Activated CD8-positive, alpha-beta T cell treated with anti-CD3 and anti-CD28 coated beads for 36 hours (primary cell): ENCODE results near the gene PGGHG. TPM values are rescaled to one million over a fixed set of nuclear protein-coding genes. Genes with fewer than 3 reads are reported as not detected.

ENCODE experiments used
- ATAC-seq: fragments of 200-7000 bp; cut with Tn5 transposase; one replicate; pipeline ENCODE4 v1.10.0; 2021; ENCODE audit warnings: mild to moderate bottlenecking, moderate library complexity
- CTCF ChIA-PET: fragments of 350-600 bp; sonication (Branson Sonifier 250); formaldehyde crosslinking; loops from one replicate; lab custom pipeline; 2021; ENCODE audit warnings: antibody characterized with exemption; lab: Charles Lee
- POLR2A ChIA-PET: fragments of 350-600 bp; sonication (Branson Sonifier 250); formaldehyde crosslinking; loops from one replicate; lab custom pipeline; 2021; ENCODE audit warnings: antibody characterized with exemption; lab: Charles Lee
- DNase-seq: peaks from one replicate; pipeline ENCODE4 v3.0.0-alpha.2; 2020
- H3K27ac Mint-ChIP-seq: one replicate; pipeline ENCODE4 v1.8.0; 2021; ENCODE audit warnings: mild to moderate bottlenecking, mixed read lengths
- H3K27me3 Mint-ChIP-seq: one replicate; pipeline ENCODE4 v1.8.0; 2021; ENCODE audit warnings: mixed read lengths
- H3K36me3 Mint-ChIP-seq: one replicate; pipeline ENCODE4 v1.8.0; 2021; ENCODE audit warnings: low read depth, mixed read lengths
- H3K4me1 Mint-ChIP-seq: one replicate; pipeline ENCODE4 v1.8.0; 2021; ENCODE audit warnings: low read depth, mixed read lengths
- H3K4me3 Mint-ChIP-seq: one replicate; pipeline ENCODE4 v1.8.0; 2021; ENCODE audit warnings: mild to moderate bottlenecking, moderate library complexity, mixed read lengths
- H3K9me3 Mint-ChIP-seq: one replicate; pipeline ENCODE4 v1.8.0; 2021; ENCODE audit warnings: mixed read lengths
- CTCF ChIP-seq: fragments of 200-600 bp; IDR thresholded peaks from one replicate; pipeline ENCODE4 v1.8.0; 2022; ENCODE audit warnings: antibody characterized with exemption, mild to moderate bottlenecking
- intact Hi-C: fragments of 100-400 bp; cut with micrococcal nuclease; formaldehyde crosslinking; loops from one replicate; pipeline ENCODE4 v1.10.0; 2022
- total RNA-seq, 2 experiments: library from RNA; stranded (reverse); gene quantifications; one replicate each; pipeline ENCODE4 v1.2.3, GENCODE V29; 2021

PGGHG gene
- total RNA-seq, 2 experiments from 2014 or later: 298 to 308 TPM

- no peak overlapping the region for H3K4me3 Mint-ChIP-seq
- intact Hi-C loops: no loop called here
- no peak overlapping the region for H3K27ac Mint-ChIP-seq
- H3K9me3 Mint-ChIP-seq: no peaks in the 10 kb centered on the region
- DNase-seq (no peak), ATAC-seq (no peak)
- ChIA-PET CTCF (interaction anchor here (1.6 kb wide), 1 partner anchor 22 kb away, joined by 5 read pairs; the partner anchor contains the start of gene NLRP6), POLR2A (interaction anchor here (0.6 to 2.7 kb wide), 4 partner anchors 9 to 19 kb away, joined by 3 to 9 read pairs (median 3); no protein-coding TSS in a partner anchor)
- H3K4me1 Mint-ChIP-seq: no peaks in the 10 kb centered on the region
- peaks cover 8% of the 10 kb centered on the region for H3K36me3 Mint-ChIP-seq
- TF ChIP-seq CTCF: no peak
- H3K27me3 Mint-ChIP-seq: no peaks in the 10 kb centered on the region
Measured at GRCh38 chr11:256952-257737, 31.8 kb upstream of the PGGHG start.

- no peak for TF ChIP-seq CTCF
- H3K9me3 Mint-ChIP-seq: no peaks in the 10 kb centered on the region
- H3K27me3 Mint-ChIP-seq: no peaks in the 10 kb centered on the region
- no peak overlapping the region for H3K4me3 Mint-ChIP-seq
- ATAC-seq (peak; percentile 37), DNase-seq (peak; percentile 27)
- peaks cover 4% of the 10 kb centered on the region for H3K36me3 Mint-ChIP-seq
- H3K4me1 Mint-ChIP-seq: no peaks in the 10 kb centered on the region
- CTCF ChIA-PET: interaction anchor here (1.0 to 5.6 kb wide), 3 partner anchors 7 to 21 kb away, joined by 4 to 55 read pairs (median 5); partner anchors contain the start of gene NLRP6
- no peak overlapping the region for H3K27ac Mint-ChIP-seq
- POLR2A ChIA-PET: interaction anchor here (1.0 to 2.7 kb wide), 4 partner anchors 10 to 43 kb away, joined by 3 to 9 read pairs (median 4); no protein-coding TSS in a partner anchor
- intact Hi-C loops: no loop called here
Measured at GRCh38 chr11:257766-258493, 31.0 kb upstream of the PGGHG start.

- Mint-ChIP-seq H3K9me3 (no peaks in the 10 kb centered on the region), H3K36me3 (no peaks in the 10 kb centered on the region), H3K4me3 (no peak overlapping the region), H3K27ac (no peak overlapping the region), H3K4me1 (no peaks in the 10 kb centered on the region), H3K27me3 (no peaks in the 10 kb centered on the region)
- ChIA-PET CTCF (interaction anchor here (5.6 kb wide), 1 partner anchor 8 kb away, joined by 55 read pairs; no protein-coding TSS in a partner anchor), POLR2A (interaction anchor here (1.5 to 2.7 kb wide), 2 partner anchors 9 to 42 kb away, joined by 4 to 9 read pairs; no protein-coding TSS in a partner anchor)
- TF ChIP-seq CTCF: no peak
- intact Hi-C loops: no loop called here
- DNase-seq: no peak
- ATAC-seq: no peak
Measured at GRCh38 chr11:259413-259812, 29.5 kb upstream of the PGGHG start.

- Mint-ChIP-seq H3K27ac (no peak overlapping the region), H3K27me3 (no peaks in the 10 kb centered on the region), H3K9me3 (peaks cover 2% of the 10 kb centered on the region), H3K4me3 (no peak overlapping the region), H3K4me1 (peaks cover 6% of the 10 kb centered on the region), H3K36me3 (no peaks in the 10 kb centered on the region)
- ChIA-PET CTCF (interaction anchor here (1.1 to 5.6 kb wide), 2 partner anchors 11 to 22 kb away, joined by 3 to 55 read pairs; no protein-coding TSS in a partner anchor), POLR2A (interaction anchor here (0.8 to 1.6 kb wide), 2 partner anchors 17 to 26 kb away, joined by 3 to 4 read pairs; partner anchors contain the start of genes NLRP6 and SIRT3)
- no peak for DNase-seq
- TF ChIP-seq CTCF: no peak
- intact Hi-C loops: loop anchor here (10.0 kb wide), 1 partner anchor 53 kb away; the partner anchor contains the start of gene IFITM1
- no peak for ATAC-seq
Measured at GRCh38 chr11:261624-262023, 27.3 kb upstream of the PGGHG start.
